Hepatocyte (in vitro differentiated cells): ENCODE results near the gene DOCK1.

Source experiments
- CTCF ChIP-seq: fragments of 200-600 bp; sonication (generic); IDR thresholded peaks from 2 replicates; pipeline ENCODE4 v1.5.1; 2016; ENCODE audit warnings: antibody characterized with exemption, mild to moderate bottlenecking; ENCODE audit not compliant: poor library complexity
- EZH2 ChIP-seq: fragments of 200-600 bp; sonication (generic); IDR thresholded peaks from 2 replicates; pipeline ENCODE4 v1.6.1; 2016; ENCODE audit warnings: antibody characterized with exemption, mild to moderate bottlenecking, borderline replicate concordance

DNA sequence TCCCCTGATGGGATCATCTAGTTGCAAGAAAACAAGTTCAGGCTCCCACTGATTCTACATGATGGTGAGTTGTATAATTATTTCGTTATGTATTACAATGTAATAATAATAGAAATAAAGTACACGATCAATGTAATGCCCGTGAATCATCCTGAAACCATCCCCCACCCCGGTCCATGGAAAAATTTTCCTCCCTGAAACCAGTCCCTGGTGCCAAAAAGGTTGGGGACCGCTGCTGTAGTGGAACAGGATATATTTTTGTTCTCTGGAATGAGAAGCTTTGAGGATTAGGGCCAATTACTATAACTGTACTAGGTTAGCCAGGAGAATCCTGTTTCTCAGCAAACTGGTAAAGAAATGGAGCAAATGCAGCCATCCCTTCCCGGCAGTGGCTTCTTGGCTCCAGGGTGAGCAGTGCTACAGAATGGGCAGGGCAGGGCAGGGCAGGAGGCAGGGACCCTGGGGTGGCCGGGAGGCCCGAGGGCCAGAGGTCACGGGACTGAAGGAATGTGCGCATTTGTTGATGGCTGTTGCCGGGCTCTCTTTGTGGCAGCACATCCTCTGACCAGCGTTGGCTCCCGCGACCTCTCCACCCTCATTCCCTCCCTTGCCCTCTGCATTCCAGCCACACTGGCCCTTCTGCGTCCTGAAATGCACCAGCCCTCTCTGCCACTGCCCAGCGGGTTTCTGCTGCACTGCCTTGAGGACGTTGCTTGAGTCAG is 481.5 kb downstream of the DOCK1 start:
- TF ChIP-seq CTCF (no peak), EZH2 (no peak)
